HepG2 (cell line): Measurements from ENCODE around the gene PPP2R2C. TPM values are rescaled to one million over a fixed set of nuclear protein-coding genes. Genes with fewer than 3 reads are reported as not detected.

Experiments used
- GATAD1 ChIP-seq: IDR thresholded peaks from 2 replicates; pipeline ENCODE4 v1.6.1; 2016; ENCODE audit warnings: missing genetic modification reagents, missing compliant biosample characterization
- KDM3A ChIP-seq: IDR thresholded peaks from 2 replicates; pipeline ENCODE4 v1.6.1; 2018; ENCODE audit warnings: low read depth, missing compliant biosample characterization
- NFYB ChIP-seq: sonication (generic); formaldehyde crosslinking; IDR thresholded peaks from 2 replicates; pipeline ENCODE4 v1.4.0; 2020; ENCODE audit warnings: missing genetic modification reagents
- SAP130 ChIP-seq: IDR thresholded peaks from 2 replicates; pipeline ENCODE4 v1.6.1; 2016; ENCODE audit warnings: low read depth
- SPEN ChIP-seq: sonication (generic); formaldehyde crosslinking; IDR thresholded peaks from 2 replicates; pipeline ENCODE4 v1.5.1; 2020; ENCODE audit warnings: low read depth, mild to moderate bottlenecking, missing genetic modification reagents
- TAF15 ChIP-seq: fragments of 200-400 bp; formaldehyde crosslinking; IDR thresholded peaks from one replicate; pipeline ENCODE4 v1.6.1; 2018; ENCODE audit warnings: mild to moderate bottlenecking, low read depth, low read length; ENCODE audit not compliant: poor library complexity, severe bottlenecking
- ZNF17 ChIP-seq: sonication (generic); formaldehyde crosslinking; IDR thresholded peaks from 2 replicates; pipeline ENCODE4 v1.5.0; 2020; ENCODE audit warnings: mild to moderate bottlenecking, missing genetic modification reagents
- polyA plus RNA-seq, 8 experiments: library from polyadenylated mRNA; depleted of rRNA in 3 of 8; stranded (reverse) in 7 of 8; unstranded in 1 of 8; fragments of >200 nt; fragmentation: Illumina TruSeq in 4 of 8; extraction: Trizol in 4 of 8; gene quantifications; 2 replicates each; pipeline versions ENCODE4 v1.2.1 to v1.2.3, GENCODE V29; 2011 to 2016; ENCODE audit warnings: low read depth in 4 of 8, missing spikeins in 1 of 8, mixed read lengths in 1 of 8; ENCODE audit not compliant: insufficient read depth in 1 of 8
- total RNA-seq, 5 experiments: library from RNA; depleted of rRNA; stranded (reverse); fragments of >200 nt; fragmentation: Illumina TruSeq; extraction: Trizol; gene quantifications; 2 replicates each; pipeline ENCODE4 v1.2.3, GENCODE V29; 2016; ENCODE audit warnings: low read depth in 1 of 5
- TF ChIP-seq, protein P1 (sequence below), 2 experiments: sonication (generic) in 1 of 2; formaldehyde crosslinking in 1 of 2; IDR thresholded peaks; 2 replicates each; pipeline versions ENCODE4 v1.4.0 to v1.6.1; 2018 to 2020; ENCODE audit warnings: missing genetic modification reagents in 2 of 2, borderline replicate concordance in 1 of 2, low read depth in 1 of 2, mild to moderate bottlenecking in 1 of 2, missing biosample characterization in 1 of 2
- TF ChIP-seq, protein P2 (sequence below): IDR thresholded peaks from 2 replicates; pipeline ENCODE4 v1.6.1; 2016; ENCODE audit warnings: missing compliant biosample characterization, missing genetic modification reagents, borderline replicate concordance
- TF ChIP-seq, protein P3 (sequence below): sonication (generic); formaldehyde crosslinking; IDR thresholded peaks from 2 replicates; pipeline ENCODE4 v1.8.0; 2022; ENCODE audit warnings: low read depth, missing genetic modification reagents
- TF ChIP-seq, protein P4 (sequence below): sonication (generic); formaldehyde crosslinking; IDR thresholded peaks from 2 replicates; pipeline ENCODE4 v1.4.0; 2020; ENCODE audit warnings: mild to moderate bottlenecking, missing genetic modification reagents
- TF ChIP-seq, protein P5 (sequence below): sonication (generic); formaldehyde crosslinking; IDR thresholded peaks from 2 replicates; pipeline ENCODE4 v1.4.0; 2020; ENCODE audit warnings: low read depth, missing genetic modification reagents
- TF ChIP-seq, protein P6 (sequence below): sonication (generic); formaldehyde crosslinking; IDR thresholded peaks from 2 replicates; pipeline ENCODE4; 2020; ENCODE audit warnings: missing genetic modification reagents, mild to moderate bottlenecking, borderline replicate concordance

PPP2R2C gene
- total and polyA plus RNA-seq, 2 of the 13 experiments (the other 11 are each of a cell fraction or from before 2014, with no cell fraction given): 0.60 to 8.6 TPM

DNA sequence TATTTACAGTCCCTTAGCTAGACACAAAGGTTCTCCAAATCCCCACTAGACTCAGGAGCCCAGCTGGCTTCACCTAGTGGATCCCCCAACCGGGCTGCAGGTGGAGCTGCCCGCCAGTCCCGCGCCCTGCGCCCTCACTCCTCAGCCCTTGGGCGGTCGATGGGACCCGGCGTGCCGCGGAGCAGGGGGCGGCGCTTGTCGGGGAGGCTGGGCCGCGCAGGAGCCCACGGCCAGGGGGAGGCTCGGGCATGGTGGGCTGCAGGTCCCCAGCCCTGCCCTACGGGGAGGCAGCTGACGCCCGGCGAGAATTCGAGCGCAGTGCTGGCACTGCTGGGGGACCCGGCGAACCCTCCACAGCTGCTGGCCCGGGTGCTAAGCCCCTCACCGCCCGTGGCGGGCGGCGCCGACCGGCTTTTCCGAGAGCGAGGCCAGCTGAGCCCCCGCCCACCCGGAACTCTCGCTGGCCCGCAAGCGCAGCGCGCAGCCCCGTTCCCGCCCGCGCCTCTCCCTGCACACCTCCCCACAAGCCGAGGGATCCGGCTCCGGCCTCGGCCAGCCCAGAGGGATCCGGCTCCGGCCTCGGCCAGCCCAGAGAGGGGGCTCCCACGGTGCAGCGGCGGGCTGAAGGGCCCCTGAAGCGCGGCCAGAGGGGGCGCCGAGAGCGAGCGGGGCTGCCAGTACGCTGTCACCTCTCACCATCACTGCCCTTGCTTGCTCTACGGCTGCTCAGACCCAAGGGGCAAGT is 163.3 kb downstream of the PPP2R2C start (continued):
- TF ChIP-seq, protein P1, sequence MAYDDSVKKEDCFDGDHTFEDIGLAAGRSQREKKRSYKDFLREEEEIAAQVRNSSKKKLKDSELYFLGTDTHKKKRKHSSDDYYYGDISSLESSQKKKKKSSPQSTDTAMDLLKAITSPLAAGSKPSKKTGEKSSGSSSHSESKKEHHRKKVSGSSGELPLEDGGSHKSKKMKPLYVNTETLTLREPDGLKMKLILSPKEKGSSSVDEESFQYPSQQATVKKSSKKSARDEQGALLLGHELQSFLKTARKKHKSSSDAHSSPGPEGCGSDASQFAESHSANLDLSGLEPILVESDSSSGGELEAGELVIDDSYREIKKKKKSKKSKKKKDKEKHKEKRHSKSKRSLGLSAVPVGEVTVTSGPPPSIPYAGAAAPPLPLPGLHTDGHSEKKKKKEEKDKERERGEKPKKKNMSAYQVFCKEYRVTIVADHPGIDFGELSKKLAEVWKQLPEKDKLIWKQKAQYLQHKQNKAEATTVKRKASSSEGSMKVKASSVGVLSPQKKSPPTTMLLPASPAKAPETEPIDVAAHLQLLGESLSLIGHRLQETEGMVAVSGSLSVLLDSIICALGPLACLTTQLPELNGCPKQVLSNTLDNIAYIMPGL (CRISPR knock-in tag; IDR thresholded peaks at IDR 0.05; ENCODE audit: borderline replicate concordance in 1 of 2, low read depth in 1 of 2): peak; percentile 80 to 88
- TF ChIP-seq NFYB (CRISPR knock-in tag) (peak; percentile 72), TAF15 (no peak), ZNF17 (CRISPR knock-in tag) (0 out of 2 replicates have a peak, but pooled peaks have one; percentile 78), SPEN (CRISPR knock-in tag) (peak; percentile 79), SAP130 (peak; percentile 58), GATAD1 (peak; percentile 56; the same call in 1 of the 2 replicates), KDM3A (no peak)
- TF ChIP-seq, protein P2, sequence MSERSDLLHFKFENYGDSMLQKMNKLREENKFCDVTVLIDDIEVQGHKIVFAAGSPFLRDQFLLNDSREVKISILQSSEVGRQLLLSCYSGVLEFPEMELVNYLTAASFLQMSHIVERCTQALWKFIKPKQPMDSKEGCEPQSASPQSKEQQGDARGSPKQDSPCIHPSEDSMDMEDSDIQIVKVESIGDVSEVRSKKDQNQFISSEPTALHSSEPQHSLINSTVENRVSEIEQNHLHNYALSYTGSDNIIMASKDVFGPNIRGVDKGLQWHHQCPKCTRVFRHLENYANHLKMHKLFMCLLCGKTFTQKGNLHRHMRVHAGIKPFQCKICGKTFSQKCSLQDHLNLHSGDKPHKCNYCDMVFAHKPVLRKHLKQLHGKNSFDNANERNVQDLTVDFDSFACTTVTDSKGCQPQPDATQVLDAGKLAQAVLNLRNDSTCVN (CRISPR knock-in tag): no peak
- TF ChIP-seq, protein P3, sequence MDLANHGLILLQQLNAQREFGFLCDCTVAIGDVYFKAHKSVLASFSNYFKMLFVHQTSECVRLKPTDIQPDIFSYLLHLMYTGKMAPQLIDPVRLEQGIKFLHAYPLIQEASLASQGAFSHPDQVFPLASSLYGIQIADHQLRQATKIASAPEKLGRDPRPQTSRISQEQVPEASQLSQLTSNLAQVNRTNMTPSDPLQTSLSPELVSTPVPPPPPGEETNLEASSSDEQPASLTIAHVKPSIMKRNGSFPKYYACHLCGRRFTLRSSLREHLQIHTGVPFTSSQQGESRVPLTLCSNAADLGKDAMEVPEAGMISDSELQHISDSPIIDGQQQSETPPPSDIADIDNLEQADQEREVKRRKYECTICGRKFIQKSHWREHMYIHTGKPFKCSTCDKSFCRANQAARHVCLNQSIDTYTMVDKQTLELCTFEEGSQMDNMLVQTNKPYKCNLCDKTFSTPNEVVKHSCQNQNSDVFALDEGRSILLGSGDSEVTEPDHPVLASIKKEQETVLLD: no peak
- TF ChIP-seq, protein P4, sequence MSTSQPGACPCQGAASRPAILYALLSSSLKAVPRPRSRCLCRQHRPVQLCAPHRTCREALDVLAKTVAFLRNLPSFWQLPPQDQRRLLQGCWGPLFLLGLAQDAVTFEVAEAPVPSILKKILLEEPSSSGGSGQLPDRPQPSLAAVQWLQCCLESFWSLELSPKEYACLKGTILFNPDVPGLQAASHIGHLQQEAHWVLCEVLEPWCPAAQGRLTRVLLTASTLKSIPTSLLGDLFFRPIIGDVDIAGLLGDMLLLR (CRISPR knock-in tag): peak; percentile 59; the same call in 1 of the 2 replicates
- TF ChIP-seq, protein P5, sequence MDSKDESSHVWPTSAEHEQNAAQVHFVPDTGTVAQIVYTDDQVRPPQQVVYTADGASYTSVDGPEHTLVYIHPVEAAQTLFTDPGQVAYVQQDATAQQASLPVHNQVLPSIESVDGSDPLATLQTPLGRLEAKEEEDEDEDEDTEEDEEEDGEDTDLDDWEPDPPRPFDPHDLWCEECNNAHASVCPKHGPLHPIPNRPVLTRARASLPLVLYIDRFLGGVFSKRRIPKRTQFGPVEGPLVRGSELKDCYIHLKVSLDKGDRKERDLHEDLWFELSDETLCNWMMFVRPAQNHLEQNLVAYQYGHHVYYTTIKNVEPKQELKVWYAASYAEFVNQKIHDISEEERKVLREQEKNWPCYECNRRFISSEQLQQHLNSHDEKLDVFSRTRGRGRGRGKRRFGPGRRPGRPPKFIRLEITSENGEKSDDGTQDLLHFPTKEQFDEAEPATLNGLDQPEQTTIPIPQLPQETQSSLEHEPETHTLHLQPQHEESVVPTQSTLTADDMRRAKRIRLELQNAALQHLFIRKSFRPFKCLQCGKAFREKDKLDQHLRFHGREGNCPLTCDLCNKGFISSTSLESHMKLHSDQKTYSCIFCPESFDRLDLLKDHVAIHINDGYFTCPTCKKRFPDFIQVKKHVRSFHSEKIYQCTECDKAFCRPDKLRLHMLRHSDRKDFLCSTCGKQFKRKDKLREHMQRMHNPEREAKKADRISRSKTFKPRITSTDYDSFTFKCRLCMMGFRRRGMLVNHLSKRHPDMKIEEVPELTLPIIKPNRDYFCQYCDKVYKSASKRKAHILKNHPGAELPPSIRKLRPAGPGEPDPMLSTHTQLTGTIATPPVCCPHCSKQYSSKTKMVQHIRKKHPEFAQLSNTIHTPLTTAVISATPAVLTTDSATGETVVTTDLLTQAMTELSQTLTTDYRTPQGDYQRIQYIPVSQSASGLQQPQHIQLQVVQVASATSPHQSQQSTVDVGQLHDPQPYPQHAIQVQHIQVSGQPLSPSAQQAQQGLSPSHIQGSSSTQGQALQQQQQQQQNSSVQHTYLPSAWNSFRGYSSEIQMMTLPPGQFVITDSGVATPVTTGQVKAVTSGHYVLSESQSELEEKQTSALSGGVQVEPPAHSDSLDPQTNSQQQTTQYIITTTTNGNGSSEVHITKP (CRISPR knock-in tag): 0 out of 2 replicates have a peak, but pooled peaks have one; percentile 66
- TF ChIP-seq, protein P6, sequence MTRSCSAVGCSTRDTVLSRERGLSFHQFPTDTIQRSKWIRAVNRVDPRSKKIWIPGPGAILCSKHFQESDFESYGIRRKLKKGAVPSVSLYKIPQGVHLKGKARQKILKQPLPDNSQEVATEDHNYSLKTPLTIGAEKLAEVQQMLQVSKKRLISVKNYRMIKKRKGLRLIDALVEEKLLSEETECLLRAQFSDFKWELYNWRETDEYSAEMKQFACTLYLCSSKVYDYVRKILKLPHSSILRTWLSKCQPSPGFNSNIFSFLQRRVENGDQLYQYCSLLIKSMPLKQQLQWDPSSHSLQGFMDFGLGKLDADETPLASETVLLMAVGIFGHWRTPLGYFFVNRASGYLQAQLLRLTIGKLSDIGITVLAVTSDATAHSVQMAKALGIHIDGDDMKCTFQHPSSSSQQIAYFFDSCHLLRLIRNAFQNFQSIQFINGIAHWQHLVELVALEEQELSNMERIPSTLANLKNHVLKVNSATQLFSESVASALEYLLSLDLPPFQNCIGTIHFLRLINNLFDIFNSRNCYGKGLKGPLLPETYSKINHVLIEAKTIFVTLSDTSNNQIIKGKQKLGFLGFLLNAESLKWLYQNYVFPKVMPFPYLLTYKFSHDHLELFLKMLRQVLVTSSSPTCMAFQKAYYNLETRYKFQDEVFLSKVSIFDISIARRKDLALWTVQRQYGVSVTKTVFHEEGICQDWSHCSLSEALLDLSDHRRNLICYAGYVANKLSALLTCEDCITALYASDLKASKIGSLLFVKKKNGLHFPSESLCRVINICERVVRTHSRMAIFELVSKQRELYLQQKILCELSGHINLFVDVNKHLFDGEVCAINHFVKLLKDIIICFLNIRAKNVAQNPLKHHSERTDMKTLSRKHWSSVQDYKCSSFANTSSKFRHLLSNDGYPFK (CRISPR knock-in tag): peak; percentile 21; the same call in 1 of the 2 replicates
